ACHN (cell line): ENCODE measurements around the gene S100A8.
A peak's percentile ranks its signal among the peaks of the same experiment; 100 is the strongest.
"Not testable (repeated sequence)": the region's sequence is repeated elsewhere in the genome, so short reads cannot be mapped to it uniquely, and the experiment has no call there.

Experiments
- DNase-seq: peaks from one replicate; pipeline ENCODE4 v3.0.0-alpha.2; 2015
- in situ Hi-C: cut with HindIII; loops from 2 replicates; pipeline ENCODE4 v1.10.0; 2017; ENCODE audit warnings: low sequenced_read_pairs, low pct_ligation_motif_present, low pct_unique_long_range_greater_than_20kb

The S100A8 gene

DNA sequence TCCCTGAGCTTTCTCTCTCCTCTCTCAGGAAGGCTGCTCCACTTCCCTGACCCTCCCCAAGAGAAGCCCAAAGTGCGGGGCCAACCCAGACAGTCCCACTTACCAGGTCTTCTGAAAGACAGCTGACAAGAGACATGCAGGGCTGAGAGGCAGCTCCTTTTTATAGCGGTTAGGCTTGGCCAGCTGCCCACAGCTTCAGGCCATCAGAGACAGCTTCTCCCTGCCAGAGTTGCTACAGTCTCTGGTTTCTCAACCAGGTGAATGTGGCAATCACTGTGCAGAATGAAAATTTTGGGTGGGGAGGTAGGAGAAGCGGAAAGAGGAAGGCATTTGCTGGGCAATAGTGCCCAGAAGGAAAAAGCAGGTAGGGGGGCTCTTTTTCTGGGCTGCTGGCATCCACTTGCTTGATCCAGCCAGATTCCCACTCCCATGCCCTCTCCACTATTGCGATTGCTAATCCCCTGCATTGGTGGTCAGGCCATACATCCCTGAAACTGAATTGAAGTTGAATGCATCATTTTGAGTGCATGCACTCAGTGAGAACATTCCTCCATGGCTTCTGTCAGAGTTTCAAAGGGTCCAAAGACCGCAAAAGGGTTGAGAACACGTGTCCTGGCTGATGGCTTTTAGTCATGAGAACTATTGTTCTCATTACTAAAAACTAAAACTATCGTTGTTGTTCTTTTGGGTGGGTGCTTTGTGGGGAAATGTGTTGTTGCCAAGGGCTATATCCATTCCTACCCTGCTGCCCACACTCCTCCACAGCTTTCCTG is at the start of gene S100A8:
S100A8 (minus strand) TSS at position 136 of the 773 bp plus-strand sequence. CDS start 538 bp downstream, outside the sequence.
- in situ Hi-C loops: no loop called here

DNA sequence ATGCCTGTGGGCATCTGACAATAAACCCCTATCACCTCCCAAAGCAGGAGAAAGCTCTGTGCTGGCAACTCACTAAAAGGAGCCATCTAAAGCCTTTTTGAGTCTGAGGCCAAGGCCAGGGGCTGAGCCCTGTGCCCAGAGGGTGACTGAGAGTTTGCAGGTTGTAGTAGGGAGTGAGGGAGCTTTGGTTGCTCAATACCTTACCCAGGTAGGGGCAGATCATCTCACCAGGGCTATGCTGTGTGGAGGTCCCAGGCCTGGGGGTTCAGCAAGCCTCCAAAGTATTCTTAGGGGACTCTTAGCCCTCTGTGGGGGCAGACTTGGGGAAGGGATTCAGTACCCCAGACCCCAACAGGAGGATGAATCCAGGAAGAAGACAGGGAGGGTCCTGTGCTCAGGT is 48.4 kb upstream of the S100A8 start:
- in situ Hi-C loops: no loop called here
- DNase-seq: no peak

More for the DNA sequence above, at the start of gene S100A8:
- no peak for DNase-seq

DNA sequence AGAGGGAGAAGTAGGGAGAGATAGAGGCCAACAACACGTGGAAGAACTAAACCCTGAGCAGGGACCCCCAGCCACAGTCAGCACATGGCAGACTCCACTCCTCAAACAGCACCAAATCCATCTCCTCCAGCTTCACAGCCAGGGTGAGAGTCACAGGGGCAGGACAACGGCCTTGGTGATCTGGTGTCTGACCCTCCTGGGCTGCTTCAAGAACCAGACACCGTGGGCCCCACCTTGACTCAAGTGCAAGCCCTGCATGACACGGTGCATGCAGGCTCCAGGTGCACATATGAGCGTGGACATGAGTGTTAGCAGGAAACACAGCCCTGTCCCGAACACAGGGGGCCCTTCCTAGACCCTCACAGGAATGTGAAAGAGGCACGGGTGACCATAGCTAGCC is 47.7 kb upstream of the S100A8 start:
- no peak for DNase-seq
- in situ Hi-C loops: no loop called here

DNA sequence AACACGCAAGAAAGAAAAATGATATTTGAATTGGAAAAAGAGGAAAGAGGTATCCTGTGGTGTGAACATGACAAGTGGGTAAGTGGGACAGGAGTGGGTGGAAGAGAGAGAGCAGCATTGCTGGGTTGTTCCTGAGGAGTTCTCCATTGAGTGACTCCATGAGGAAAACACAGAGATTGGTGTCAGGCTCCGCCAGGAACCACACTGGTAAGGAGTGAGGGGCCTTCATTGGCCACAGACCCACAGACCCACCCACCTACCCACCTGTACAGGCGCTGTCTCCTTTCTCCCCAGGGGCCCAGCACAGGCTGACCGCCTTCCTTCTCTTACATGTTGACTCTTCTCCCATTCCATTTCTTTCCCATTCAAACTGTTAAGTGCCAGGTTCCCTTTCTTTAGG is 46.4 kb upstream of the S100A8 start:
- no peak for DNase-seq
- in situ Hi-C loops: no loop called here

DNA sequence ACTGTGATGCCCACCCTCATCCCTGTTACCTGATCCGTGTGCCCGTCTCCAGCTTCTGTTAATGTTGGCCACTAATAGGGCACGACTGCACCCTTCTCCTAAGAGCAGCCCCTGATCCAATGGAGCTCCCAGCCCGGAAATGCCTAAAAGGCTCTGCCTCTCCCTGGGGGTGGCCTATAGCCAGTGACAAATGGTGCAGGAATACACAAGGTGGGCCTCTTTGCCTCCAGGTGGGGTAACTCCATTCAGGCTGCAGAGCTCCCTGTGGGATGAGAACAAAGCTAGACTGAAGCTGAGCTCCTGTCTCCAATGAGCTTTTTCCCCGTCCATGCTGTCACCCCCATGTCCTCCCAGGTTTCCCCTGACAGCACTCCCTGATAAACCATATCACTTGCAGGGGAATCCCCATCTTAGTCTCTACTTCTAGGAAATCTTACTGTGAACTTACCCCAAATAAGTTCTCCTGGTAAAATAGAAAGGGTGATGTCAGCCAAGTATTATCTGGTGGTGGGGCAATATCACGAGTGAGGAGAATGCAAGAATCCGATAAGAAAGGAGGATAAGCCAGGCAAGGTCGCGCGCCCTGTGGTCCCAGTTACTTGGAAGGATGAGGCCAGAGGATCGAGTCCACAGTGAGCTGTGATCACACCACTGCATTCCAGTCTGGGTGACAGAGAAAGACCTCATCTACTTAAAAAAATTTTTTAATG is 44.0 kb upstream of the S100A8 start:
- no peak for DNase-seq
- in situ Hi-C loops: no loop called here

DNA sequence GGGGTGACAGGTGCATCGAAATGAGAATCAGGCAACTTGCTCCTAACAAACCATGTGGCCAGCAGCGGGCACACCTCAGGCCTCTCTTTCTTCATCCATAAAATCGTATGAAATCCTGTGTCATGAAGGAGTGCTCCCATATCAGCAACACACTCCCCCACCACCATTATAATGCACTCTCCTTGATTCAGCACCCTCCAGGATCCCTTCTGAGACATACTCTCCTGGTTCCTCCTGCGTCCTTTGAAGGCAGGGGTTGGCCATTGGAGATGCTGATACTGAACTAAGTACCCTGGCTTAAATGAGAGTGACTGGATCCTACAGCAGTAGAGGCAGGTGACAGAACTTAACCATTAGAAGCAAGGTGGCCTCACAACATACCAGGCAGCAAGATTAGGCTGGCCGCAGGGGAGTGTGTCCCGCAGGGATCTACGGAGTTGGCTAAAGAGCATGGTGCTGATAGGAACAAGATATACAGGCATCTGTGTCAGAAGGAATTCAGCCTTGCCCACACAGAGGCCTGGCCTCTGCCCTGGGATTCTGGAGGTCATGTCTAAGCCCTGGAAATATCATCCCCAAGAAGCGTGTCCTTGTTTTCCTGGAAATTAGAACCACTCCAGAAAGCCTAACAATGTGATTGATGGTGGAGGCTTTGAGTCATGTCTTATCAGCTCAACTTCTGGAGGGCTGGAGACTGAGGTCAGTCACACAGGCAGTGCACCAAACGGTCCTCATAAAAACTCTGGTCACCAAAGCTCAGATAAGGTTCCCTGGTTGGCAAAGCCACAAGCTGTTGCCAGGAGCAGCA is 42.2 kb upstream of the S100A8 start:
- in situ Hi-C loops: no loop called here
- no peak for DNase-seq

DNA sequence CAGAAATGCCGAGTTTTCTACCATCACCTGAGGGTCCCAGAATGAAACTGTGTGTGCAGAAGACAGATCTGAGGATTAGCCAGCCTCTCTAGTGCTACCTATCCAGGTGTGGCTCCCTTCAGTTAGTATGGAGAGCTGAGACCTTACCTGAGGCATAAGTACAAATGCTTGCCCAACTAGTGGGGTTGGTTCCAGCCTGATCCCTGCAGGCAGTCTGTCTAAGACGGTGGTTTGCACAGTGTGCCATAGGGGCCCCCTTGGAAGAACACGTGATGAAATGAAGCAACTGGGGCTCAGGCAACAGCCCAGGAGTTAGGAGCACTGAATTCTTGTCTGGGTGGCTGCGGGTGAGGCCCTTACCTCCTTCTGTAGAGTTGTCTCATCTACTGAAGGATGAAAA is 41.1 kb upstream of the S100A8 start:
- in situ Hi-C loops: no loop called here
- DNase-seq: no peak

DNA sequence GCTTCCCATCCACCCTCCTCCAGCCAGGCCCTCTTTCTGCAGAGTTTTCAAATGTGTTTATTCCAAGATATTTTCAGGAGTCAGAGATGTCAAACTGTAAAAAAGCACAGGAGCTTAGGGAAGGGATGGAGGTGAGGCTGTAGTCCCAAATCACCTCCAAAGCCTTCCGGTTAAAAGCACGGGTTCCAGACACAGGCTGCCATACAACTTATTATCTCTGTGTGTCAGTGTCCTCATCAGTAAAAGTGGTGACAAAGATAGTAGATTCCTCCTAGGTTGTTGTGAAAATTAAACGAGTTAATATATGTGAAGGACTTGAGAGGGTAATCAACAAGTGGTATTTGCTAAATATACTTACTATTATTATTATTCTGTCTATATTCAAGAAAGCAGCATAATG is 40.6 kb upstream of the S100A8 start:
- no peak for DNase-seq
- in situ Hi-C loops: no loop called here

DNA sequence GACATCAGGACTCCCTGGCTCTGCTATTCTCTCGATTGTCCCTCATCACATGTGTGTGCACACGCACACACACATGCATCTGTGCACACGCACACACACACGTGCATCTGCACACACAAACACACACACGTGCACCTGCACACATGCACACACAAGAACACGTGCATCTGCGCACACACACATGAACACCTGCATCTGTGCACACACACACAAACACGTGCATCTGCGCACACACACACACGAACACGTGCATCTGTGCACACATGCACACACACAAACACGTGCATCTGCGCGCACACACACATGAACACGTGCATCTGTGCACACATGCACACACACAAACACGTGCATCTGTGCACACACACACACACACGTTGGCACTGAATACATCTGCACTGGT is 40.1 kb upstream of the S100A8 start:
- no peak for DNase-seq
- in situ Hi-C loops: no loop called here

DNA sequence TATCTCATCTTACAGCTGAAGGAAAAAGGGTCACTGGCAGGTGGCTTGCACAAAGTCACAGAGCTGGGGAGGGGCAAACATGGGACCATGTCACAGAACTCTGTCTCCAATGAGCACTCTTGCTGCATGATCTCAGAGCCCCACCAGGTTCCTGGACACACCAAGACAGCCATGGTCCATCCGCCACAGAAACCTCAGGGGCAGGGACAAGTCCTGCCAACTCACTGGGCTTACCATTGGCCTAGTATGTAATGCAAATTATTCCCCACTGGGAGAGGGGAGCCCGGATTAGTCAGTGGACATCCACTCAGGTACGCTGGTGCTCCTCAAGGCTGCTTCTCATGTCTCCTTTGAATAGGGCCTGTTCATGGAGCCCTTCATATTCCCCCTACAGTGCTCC is 39.7 kb upstream of the S100A8 start:
- in situ Hi-C loops: no loop called here
- DNase-seq: no peak

DNA sequence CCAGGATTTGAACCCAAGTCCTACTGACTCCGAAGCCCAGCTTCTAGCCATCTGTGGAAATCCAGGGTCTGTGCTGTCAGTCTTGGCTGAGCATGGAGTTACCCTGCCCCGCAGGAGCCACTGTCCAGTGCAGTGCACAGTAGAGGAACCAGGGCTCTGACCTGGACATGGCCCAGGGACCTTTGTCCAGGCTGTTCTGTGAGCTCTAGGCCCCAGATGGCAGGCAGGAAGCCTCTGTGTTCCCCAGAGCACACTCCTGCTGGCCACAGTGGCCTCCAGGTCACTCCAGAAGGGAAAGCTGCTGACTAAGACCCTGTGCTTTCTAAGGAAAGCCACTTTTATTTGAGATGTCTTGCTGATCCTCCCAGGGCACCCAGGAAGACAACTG is 39.3 kb upstream of the S100A8 start:
- in situ Hi-C loops: no loop called here
- DNase-seq: no peak

DNA sequence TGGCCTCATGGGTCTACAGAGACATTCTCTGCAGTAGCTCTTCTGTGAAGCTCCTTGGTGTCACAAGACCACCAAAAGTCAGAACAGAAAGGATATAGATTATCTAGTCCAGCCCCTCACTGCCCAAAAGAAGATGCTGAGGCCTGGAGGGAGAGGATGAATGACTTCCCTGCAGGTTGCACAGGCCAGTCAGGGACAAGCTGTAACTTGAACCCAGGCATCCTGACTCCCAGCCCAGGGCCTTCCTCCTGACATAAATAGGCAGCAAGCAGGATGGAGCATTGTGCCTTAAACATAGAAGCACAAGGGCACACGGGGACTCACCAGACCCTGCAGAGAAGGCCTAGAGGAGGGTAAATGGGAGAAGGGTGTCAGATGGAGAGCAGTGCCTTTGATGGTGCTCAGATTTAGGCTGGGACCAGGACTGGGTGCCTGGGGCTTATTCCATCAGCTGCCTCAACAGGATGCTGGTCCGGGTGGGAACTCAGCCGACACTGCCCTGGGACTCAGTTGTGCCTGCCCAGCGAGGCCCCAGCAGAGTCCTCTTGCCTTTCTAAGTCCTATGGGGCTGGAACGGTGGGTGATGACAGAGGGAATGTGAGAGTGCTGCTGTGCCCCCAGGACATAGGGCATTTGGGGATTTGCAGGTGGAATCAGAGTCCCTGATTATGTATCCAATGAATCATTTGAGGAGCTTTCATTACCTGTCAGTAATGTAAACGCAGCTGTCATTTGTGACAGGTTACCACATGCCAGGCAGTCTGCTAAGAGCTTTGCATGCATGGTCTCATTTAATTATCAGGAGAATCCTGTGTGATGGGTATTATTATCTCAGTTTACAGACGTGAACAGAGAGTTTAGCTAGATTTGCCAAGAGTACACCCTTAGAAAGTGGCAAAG is 38.6 kb upstream of the S100A8 start:
- no peak for DNase-seq
- in situ Hi-C loops: no loop called here

DNA sequence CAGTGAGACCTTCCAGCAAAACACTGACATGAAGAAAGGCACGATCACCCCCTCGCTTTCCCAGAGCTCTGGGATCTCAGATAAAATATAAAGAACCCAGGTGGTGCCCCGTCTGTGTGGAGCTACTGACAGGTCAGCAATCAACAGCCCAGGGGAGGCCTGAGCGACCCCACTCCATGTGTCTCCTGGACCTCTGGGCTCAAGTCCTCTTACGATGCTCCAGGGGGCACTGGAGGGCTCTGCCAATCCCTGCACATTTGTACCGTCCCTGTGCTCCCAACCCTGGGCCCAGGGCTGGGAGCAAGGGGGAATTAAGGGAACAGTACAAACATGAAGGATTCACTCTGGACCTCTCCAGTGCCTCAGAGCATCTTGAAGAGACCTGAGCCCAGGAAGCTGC is 37.9 kb upstream of the S100A8 start:
- in situ Hi-C loops: no loop called here
- DNase-seq: no peak

DNA sequence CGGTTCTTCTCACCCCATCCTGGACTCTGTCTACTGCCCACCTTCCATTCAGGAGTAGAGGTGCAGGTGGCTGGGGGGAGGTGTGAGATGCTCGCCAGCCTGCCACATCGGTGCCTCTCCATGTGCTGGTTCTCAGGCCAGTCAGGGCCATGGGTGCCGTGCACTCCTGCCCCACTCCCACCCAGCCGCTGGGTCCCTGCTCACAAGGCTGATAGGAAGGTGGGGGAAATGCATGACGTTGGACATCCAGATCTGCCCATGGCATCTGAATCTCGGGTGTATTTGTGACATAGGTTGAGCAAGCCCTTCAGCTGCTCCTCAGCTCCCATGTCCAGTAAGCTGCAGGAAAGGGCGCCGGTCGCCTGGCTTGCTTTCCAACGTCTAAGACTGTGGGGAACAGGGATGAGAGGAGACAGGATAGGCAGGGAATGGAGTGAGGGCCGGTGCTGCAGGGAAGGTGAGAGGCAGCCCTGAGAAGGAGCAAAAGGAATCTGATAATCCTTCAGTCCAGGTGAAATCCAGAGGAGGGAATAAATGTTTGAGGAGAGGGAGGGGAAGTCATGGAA is 37.3 kb upstream of the S100A8 start:
- DNase-seq: no peak
- in situ Hi-C loops: no loop called here

DNA sequence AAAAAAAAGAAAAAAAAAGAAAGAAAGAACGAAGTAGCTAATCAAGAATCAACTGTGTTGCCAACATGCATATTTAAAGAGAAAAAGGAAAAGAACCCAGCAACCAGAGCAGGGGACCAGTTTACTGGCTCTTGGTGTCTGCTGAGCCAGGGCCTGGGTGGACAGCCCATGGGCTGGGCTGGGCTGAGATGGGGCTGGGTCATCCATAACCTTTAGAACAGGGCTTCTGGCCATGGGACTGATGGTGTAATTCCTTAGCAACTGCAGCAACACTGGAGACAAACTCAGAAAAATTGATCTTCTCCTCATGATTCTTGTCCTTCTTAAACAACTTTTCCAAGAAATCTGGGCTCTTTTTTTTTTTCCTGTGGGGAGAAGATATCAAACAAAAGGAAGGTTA is 35.9 kb upstream of the S100A8 start:
- in situ Hi-C loops: no loop called here
- no peak for DNase-seq

DNA sequence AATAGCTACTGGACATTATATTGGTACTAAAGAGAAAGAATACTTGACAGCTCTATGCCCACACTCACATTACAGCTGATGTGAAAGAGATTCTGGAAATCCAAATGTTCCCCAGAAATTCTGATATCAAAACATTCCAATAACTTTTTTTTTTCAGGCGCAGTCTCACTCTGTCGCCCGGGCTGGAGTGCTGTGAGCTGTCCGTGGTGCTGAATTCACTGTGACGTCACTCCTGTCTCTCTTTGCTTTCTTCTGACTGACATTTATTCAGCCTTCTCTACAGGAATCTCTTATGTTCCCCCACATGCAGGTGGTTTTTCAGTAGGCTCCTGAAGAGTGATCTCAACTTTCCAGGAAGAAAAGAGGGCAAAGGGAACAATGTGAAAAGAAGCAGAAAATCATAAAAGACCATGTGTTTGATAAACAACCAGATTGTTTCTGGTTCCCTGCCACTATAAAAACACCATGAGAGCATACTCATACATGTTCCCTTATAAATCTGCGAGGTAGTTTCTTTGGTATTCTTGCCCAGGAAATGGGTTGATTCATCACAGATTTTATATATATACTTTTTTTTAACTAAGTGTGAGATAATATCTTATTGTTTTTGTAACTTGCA is 31.7 kb upstream of the S100A8 start:
- in situ Hi-C loops: no loop called here
- peak; percentile 77 for DNase-seq

DNA sequence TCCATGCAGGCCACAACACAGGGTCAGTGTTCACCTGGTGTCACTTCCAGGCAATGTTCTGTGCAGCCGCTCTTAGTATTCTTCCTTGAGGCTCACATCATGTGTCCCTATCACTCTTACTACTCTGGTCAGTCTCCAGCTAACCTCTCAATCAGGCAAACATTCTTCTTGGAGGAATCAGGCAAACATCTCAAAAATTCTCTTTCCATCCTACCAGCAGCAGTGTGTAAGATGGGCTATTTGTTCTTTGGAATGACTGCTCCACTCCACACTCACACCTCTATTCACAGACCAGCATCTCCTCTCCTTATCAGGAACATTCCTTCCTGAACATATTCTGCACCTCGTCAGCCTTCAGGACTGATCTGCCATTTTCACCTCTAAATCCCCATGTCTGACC is 29.4 kb upstream of the S100A8 start:
- in situ Hi-C loops: no loop called here
- no peak for DNase-seq

DNA sequence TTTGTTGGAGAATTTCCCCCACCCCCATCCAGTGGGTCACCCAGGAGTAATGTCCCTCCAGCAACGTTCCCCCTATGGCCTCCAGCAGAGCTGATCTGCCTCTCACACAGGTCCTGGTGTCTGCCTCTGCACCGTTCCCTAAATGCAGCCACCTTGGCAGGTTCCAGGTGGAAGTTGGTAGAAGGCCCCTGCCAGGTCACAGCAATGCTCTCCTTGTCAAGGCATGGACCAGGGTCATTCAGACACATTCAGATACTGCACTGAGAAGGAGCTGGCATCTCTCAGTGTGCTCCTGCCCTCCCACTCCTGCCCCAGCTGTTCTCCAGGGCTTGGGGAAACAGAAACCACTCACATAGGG is 28.5 kb upstream of the S100A8 start:
- in situ Hi-C loops, DNase-seq: not testable (repeated sequence)
